ENCODE measurements around the gene EGFL6.
"Not testable (repeated sequence)": the region's sequence is repeated elsewhere in the genome, so short reads cannot be mapped to it uniquely, and the experiment has no call there.

EGFL6 gene

DNA sequence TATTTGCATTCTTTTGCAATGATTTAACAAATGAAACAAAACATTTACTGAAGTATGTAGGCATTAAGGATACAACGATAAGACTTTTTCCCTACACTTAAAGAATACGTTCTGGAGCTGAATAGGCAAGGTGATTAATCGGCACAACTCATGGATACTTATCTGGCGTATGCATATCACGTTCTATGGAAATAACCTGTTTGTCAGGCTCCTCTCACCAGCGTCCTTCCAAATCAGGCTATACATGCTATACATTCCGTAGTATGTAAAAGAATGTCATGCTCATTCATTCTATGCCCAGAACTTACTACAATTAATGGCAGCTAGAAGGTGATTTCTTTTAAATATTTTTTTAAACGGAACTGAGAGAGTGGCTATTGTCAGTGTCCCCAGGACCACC is 57.9 kb downstream of the EGFL6 start:
- TF ChIP-seq, protein P1, sequence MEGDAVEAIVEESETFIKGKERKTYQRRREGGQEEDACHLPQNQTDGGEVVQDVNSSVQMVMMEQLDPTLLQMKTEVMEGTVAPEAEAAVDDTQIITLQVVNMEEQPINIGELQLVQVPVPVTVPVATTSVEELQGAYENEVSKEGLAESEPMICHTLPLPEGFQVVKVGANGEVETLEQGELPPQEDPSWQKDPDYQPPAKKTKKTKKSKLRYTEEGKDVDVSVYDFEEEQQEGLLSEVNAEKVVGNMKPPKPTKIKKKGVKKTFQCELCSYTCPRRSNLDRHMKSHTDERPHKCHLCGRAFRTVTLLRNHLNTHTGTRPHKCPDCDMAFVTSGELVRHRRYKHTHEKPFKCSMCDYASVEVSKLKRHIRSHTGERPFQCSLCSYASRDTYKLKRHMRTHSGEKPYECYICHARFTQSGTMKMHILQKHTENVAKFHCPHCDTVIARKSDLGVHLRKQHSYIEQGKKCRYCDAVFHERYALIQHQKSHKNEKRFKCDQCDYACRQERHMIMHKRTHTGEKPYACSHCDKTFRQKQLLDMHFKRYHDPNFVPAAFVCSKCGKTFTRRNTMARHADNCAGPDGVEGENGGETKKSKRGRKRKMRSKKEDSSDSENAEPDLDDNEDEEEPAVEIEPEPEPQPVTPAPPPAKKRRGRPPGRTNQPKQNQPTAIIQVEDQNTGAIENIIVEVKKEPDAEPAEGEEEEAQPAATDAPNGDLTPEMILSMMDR (IDR thresholded peaks at IDR 0.05; ENCODE audit: low read depth, low read length) = no peak
- TF ChIP-seq, protein P2, sequence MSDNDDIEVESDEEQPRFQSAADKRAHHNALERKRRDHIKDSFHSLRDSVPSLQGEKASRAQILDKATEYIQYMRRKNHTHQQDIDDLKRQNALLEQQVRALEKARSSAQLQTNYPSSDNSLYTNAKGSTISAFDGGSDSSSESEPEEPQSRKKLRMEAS (IDR thresholded peaks at IDR 0.05; ENCODE audit: low read depth, low read length) = no peak
- TF ChIP-seq MYC (IDR thresholded peaks at IDR 0.05; ENCODE audit: low read depth, low read length) (no peak), POLR2A (IDR thresholded peaks at IDR 0.05; ENCODE audit: extremely low read depth, insufficient read length) (no peak)
- H3K4me3 ChIP-seq (ENCODE audit: low read depth, low read length) = no peak overlapping the region
- no peak for DNase-seq (ENCODE audit: low read depth)

DNA sequence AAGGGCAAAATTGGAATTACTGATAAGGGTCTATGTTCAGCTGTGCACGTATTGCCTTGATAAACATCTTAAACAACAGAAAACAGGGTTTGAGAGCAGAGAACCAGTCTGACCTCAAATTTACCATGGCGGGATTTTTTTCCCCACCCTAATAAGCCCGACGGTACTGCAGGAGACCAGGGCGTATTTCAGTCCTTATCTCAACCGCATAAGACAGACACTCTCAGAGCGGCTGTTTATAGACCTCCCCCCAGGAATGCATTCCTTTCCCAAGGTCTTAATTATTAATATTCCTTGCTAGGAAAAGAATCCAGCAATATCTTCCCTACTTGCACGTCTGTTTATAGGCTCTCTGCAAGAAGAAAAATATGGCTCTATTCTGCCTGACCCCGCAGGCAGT is 67.8 kb downstream of the EGFL6 start:
- not testable (repeated sequence) for H3K4me3 ChIP-seq (ENCODE audit: low read depth, low read length); DNase-seq (ENCODE audit: low read depth)

DNA sequence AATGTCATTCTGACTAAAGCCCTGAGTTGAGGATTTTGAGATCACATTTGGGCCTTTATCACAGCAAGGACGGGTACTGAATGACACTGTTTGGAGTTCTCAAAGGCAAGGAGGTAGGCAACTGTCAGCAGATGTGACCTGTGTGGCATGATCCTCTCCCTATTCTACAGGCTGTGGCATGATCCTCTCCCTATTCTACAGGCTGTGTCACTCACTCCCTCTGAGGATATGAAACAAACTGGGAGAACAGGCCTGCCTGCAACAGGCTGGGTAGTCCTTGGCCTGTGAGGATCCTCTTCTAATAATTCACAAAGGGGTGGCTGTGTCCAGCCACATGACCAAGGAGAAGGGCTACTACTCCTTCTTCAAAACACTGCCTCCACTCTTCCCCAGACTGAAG is 68.6 kb downstream of the EGFL6 start:
- TF ChIP-seq, protein P2 (IDR thresholded peaks at IDR 0.05; ENCODE audit: low read depth, low read length) = no peak
- no peak for TF ChIP-seq MYC (IDR thresholded peaks at IDR 0.05; ENCODE audit: low read depth, low read length)
- TF ChIP-seq, protein P1 (IDR thresholded peaks at IDR 0.05; ENCODE audit: low read depth, low read length) = no peak
- TF ChIP-seq POLR2A (IDR thresholded peaks at IDR 0.05; ENCODE audit: extremely low read depth, insufficient read length) = no peak
- no peak overlapping the region for H3K4me3 ChIP-seq (ENCODE audit: low read depth, low read length)
- DNase-seq (ENCODE audit: low read depth) = no peak

DNA sequence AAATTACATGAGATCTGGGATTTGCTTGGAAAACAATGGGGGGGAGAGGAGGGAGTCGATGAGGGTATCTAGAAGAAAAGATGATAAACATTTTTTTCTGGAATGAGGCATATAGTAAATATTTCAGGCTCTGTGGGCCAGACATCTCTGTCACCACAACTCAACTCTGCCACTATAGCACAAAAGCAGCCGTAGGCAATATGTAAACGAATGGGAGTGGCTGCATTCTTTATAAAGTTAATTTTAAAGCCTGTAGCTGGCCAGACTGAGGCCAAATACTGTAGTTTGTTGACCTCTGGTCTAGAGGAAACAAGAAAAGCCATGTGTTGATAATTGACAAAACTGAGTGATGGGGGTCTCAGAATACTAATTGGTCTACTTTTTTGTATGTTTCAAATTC is 69.4 kb downstream of the EGFL6 start:
- TF ChIP-seq, protein P2 (IDR thresholded peaks at IDR 0.05; ENCODE audit: low read depth, low read length) = no peak
- TF ChIP-seq, protein P1 (IDR thresholded peaks at IDR 0.05; ENCODE audit: low read depth, low read length) = no peak
- no peak for TF ChIP-seq POLR2A (IDR thresholded peaks at IDR 0.05; ENCODE audit: extremely low read depth, insufficient read length)
- no peak for TF ChIP-seq MYC (IDR thresholded peaks at IDR 0.05; ENCODE audit: low read depth, low read length)
- H3K4me3 ChIP-seq (ENCODE audit: low read depth, low read length) = no peak overlapping the region
- no peak for DNase-seq (ENCODE audit: low read depth)

DNA sequence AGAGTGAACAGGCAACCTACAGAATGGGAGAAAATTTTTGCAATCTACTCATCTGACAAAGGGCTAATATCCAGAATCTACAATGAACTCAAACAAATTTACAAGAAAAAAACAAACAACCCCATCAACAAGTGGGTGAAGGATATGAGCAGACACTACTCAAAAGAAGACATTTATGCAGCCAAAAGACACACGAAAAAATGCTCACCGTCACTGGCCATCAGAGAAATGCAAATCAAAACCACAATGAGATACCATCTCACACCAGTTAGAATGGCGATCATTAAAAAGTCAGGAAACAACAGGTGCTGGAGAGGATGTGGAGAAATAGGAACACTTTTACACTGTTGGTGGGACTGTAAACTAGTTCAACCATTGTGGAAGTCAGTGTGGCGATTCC is 72.3 kb downstream of the EGFL6 start:
- H3K4me3 ChIP-seq (ENCODE audit: low read depth, low read length); DNase-seq (ENCODE audit: low read depth): not testable (repeated sequence)

DNA sequence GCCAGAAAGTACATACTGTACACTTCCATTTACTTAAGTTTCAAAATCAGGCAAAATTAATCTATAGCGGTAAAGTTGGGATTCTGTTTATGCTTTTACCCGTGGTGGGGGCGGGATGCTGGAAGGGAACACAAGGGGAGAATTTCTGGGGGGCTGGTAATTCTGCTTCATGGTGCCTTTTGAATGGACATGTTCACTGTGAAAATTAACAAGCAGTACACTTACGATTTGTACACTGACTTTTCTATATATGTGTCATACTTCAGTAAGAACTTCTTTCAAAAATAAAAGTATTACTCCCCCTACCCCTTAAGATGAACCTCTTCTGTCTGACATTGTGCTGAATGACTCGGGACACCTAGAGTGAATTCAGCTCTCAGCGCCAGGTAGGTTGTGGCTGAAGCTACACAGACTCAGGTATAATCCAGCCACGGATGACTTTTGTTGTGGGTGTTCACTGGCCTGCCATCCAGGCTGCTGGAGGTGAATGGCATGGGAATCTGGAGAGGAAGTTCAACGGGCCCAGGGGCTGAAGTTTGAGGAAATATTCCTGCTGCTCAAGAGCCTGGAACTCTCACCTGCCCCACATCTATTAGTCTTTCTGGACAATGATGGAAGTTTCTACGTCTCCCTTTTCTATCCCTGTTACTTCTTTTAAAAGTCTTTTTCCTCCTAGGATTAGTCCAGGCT is 76.2 kb downstream of the EGFL6 start:
- no peak overlapping the region for H3K4me3 ChIP-seq (ENCODE audit: low read depth, low read length)
- no peak for DNase-seq (ENCODE audit: low read depth)
- TF ChIP-seq POLR2A (IDR thresholded peaks at IDR 0.05; ENCODE audit: extremely low read depth, insufficient read length) = no peak
- no peak for TF ChIP-seq MYC (IDR thresholded peaks at IDR 0.05; ENCODE audit: low read depth, low read length)
- TF ChIP-seq, protein P1 (IDR thresholded peaks at IDR 0.05; ENCODE audit: low read depth, low read length) = no peak
- TF ChIP-seq, protein P2 (IDR thresholded peaks at IDR 0.05; ENCODE audit: low read depth, low read length) = no peak

DNA sequence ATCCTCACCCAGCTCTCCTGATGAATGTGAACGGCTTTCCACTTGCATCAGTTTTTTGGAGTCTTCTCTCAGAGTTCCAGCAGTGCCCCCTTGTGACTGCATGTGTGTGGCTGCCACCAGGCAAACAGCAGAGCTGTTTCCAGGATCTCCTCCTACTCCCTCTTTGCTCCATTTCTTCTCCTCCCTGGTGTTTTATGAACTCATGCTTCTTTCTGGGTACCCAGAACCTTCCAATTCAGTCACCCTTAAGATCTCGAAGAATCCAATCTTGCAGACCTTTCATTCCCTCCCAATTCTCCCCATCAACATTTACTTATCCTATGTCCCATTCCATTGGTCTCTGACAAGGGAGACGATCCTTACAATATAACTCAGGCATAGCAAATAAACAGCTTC is 76.8 kb downstream of the EGFL6 start:
- peak; percentile 53 for DNase-seq (ENCODE audit: low read depth)
- H3K4me3 ChIP-seq (ENCODE audit: low read depth, low read length) = no peak overlapping the region
- TF ChIP-seq MYC (IDR thresholded peaks at IDR 0.05; ENCODE audit: low read depth, low read length) = no peak
- no peak for TF ChIP-seq POLR2A (IDR thresholded peaks at IDR 0.05; ENCODE audit: extremely low read depth, insufficient read length)
- TF ChIP-seq, protein P2 (IDR thresholded peaks at IDR 0.05; ENCODE audit: low read depth, low read length) = no peak
- TF ChIP-seq, protein P1 (IDR thresholded peaks at IDR 0.05; ENCODE audit: low read depth, low read length) = peak; percentile 64
